ENCODE results near the gene RFC2.
A peak's percentile ranks its signal among the peaks of the same experiment; 100 is the strongest.

DNA sequence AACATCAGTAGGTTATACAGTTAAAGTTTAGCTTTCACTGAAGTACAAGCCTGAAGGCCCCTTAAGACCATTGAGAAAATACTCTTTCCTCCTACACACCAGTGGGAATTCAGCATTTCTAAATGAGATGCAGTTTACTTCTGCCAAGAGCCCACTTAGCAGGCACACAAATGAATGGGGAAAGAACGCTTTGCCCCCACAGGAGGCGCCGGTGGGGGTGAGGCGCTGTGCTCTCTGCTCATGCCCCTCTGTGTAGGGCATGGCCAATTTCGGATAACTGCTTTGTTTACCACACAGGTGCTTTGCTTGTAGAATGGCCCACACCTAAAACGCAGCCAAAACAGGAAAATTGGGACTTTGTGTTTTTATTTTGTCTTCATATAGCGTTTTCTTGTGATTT is 60.3 kb downstream of the RFC2 start:
- TF ChIP-seq, protein P1, sequence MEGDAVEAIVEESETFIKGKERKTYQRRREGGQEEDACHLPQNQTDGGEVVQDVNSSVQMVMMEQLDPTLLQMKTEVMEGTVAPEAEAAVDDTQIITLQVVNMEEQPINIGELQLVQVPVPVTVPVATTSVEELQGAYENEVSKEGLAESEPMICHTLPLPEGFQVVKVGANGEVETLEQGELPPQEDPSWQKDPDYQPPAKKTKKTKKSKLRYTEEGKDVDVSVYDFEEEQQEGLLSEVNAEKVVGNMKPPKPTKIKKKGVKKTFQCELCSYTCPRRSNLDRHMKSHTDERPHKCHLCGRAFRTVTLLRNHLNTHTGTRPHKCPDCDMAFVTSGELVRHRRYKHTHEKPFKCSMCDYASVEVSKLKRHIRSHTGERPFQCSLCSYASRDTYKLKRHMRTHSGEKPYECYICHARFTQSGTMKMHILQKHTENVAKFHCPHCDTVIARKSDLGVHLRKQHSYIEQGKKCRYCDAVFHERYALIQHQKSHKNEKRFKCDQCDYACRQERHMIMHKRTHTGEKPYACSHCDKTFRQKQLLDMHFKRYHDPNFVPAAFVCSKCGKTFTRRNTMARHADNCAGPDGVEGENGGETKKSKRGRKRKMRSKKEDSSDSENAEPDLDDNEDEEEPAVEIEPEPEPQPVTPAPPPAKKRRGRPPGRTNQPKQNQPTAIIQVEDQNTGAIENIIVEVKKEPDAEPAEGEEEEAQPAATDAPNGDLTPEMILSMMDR (IDR thresholded peaks at IDR 0.05 in 2 of 3, conservative IDR thresholded peaks at IDR 0.05 in 1 of 3; ENCODE audit: control insufficient read depth in 2 of 3, extremely low read depth in 1 of 3, insufficient read depth in 1 of 3, low read depth in 3 of 3, low read length in 3 of 3), result no peak
- TF ChIP-seq POLR2AphosphoS5 (IDR thresholded peaks at IDR 0.05; ENCODE audit: low read length), result peak; percentile 27; the same call in 1 of the 2 replicates
- TF ChIP-seq ZZZ3 (IDR thresholded peaks at IDR 0.05; ENCODE audit: control insufficient read depth, insufficient read length, low read depth), result no peak
- no peak for TF ChIP-seq RAD51 (IDR thresholded peaks at IDR 0.05)
- no peak for TF ChIP-seq POLR2AphosphoS2 (IDR thresholded peaks at IDR 0.05; ENCODE audit: low read depth, low read length)
- TF ChIP-seq, protein P2, sequence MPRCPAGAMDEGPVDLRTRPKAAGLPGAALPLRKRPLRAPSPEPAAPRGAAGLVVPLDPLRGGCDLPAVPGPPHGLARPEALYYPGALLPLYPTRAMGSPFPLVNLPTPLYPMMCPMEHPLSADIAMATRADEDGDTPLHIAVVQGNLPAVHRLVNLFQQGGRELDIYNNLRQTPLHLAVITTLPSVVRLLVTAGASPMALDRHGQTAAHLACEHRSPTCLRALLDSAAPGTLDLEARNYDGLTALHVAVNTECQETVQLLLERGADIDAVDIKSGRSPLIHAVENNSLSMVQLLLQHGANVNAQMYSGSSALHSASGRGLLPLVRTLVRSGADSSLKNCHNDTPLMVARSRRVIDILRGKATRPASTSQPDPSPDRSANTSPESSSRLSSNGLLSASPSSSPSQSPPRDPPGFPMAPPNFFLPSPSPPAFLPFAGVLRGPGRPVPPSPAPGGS (IDR thresholded peaks at IDR 0.05; ENCODE audit: borderline replicate concordance, insufficient read depth, low read depth, low read length, poor library complexity, severe bottlenecking), result no peak
- TF ChIP-seq, protein P3, sequence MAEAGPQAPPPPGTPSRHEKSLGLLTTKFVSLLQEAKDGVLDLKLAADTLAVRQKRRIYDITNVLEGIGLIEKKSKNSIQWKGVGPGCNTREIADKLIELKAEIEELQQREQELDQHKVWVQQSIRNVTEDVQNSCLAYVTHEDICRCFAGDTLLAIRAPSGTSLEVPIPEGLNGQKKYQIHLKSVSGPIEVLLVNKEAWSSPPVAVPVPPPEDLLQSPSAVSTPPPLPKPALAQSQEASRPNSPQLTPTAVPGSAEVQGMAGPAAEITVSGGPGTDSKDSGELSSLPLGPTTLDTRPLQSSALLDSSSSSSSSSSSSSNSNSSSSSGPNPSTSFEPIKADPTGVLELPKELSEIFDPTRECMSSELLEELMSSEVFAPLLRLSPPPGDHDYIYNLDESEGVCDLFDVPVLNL (IDR thresholded peaks at IDR 0.05; ENCODE audit: low read depth, low read length), result no peak
- TF ChIP-seq CEBPB (IDR thresholded peaks at IDR 0.05; ENCODE audit: borderline replicate concordance in 1 of 2, low read depth in 2 of 2, low read length in 2 of 2), result no peak
- TF ChIP-seq POLR2A (IDR thresholded peaks at IDR 0.05; ENCODE audit: low read depth, low read length), result peak; percentile 40; the same call in 1 of the 2 replicates
- no peak for TF ChIP-seq SP1 (IDR thresholded peaks at IDR 0.05; ENCODE audit: low read depth, low read length)
- TF ChIP-seq EP300 (IDR thresholded peaks at IDR 0.05; ENCODE audit: borderline replicate concordance in 1 of 2, control insufficient read depth in 1 of 2, low read depth in 2 of 2, low read length in 2 of 2), result no peak
- TF ChIP-seq YY1 (IDR thresholded peaks at IDR 0.05; ENCODE audit: low read depth, low read length), result no peak
- no peak for TF ChIP-seq RAD21 (IDR thresholded peaks at IDR 0.05; ENCODE audit: insufficient read depth, low read depth, low read length)
- TF ChIP-seq, protein P4, sequence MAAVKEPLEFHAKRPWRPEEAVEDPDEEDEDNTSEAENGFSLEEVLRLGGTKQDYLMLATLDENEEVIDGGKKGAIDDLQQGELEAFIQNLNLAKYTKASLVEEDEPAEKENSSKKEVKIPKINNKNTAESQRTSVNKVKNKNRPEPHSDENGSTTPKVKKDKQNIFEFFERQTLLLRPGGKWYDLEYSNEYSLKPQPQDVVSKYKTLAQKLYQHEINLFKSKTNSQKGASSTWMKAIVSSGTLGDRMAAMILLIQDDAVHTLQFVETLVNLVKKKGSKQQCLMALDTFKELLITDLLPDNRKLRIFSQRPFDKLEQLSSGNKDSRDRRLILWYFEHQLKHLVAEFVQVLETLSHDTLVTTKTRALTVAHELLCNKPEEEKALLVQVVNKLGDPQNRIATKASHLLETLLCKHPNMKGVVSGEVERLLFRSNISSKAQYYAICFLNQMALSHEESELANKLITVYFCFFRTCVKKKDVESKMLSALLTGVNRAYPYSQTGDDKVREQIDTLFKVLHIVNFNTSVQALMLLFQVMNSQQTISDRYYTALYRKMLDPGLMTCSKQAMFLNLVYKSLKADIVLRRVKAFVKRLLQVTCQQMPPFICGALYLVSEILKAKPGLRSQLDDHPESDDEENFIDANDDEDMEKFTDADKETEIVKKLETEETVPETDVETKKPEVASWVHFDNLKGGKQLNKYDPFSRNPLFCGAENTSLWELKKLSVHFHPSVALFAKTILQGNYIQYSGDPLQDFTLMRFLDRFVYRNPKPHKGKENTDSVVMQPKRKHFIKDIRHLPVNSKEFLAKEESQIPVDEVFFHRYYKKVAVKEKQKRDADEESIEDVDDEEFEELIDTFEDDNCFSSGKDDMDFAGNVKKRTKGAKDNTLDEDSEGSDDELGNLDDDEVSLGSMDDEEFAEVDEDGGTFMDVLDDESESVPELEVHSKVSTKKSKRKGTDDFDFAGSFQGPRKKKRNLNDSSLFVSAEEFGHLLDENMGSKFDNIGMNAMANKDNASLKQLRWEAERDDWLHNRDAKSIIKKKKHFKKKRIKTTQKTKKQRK (IDR thresholded peaks at IDR 0.05; ENCODE audit: low read depth, low read length), result no peak
